Right lobe of liver (tissue), 6 donors: ENCODE data around the gene PVALB. TPM values are rescaled to one million over a fixed set of nuclear protein-coding genes. Genes with fewer than 3 reads are reported as not detected.

Source experiments
- ATAC-seq, 4 donors: fragments of 200-7000 bp; cut with Tn5 transposase; one replicate each; pipeline ENCODE4 v1.9.1; 2020; ENCODE audit warnings: mild to moderate bottlenecking in 4 of 4, moderate library complexity in 4 of 4
- DNase-seq, 3 donors: peaks; one replicate each; pipeline ENCODE4 v3.0.0-alpha.2; 2020
- H3K27ac ChIP-seq, 3 donors: fragments of 200-600 bp; one replicate each; pipeline ENCODE4 v1.8.0; 2022
- H3K27me3 ChIP-seq, 2 donors: fragments of 200-600 bp; one replicate each; pipeline ENCODE4 v1.8.0; 2022
- H3K36me3 ChIP-seq, 4 donors: fragments of 200-600 bp; sonication (generic) in 1 of 4; one replicate each; pipeline versions ENCODE4 v1.5.1 to v1.8.0; 2017 to 2022; ENCODE audit warnings: control low read depth in 1 of 4
- H3K4me1 ChIP-seq, 4 donors: fragments of 200-600 bp; sonication (generic) in 1 of 4; one replicate each; pipeline versions ENCODE4 v1.5.1 to v1.8.0; 2017 to 2022; ENCODE audit warnings: control low read depth in 1 of 4
- H3K4me3 ChIP-seq, 3 donors: fragments of 200-600 bp; one replicate each; pipeline ENCODE4 v1.8.0; 2022
- H3K9me3 ChIP-seq, 4 donors: fragments of 200-600 bp; sonication (generic) in 1 of 4; one replicate each; pipeline versions ENCODE4 v1.5.1 to v1.8.0; 2017 to 2022; ENCODE audit warnings: control low read depth in 1 of 4
- POLR2A ChIP-seq: fragments of 450-650 bp; IDR thresholded peaks from one replicate; pipeline ENCODE4 v1.6.1; 2017; ENCODE audit warnings: antibody characterized with exemption, mild to moderate bottlenecking
- WGBS: methylation state at CpG from one replicate; pipeline ENCODE4 v1.1.6; 2018; ENCODE audit warnings: low coverage, low lambda C conversion rate; ENCODE audit not compliant: insufficient coverage; ENCODE audit errors: missing lambda C conversion rate; 5-methylcytosine and 5-hydroxymethylcytosine counted together
- intact Hi-C, 2 donors: fragments of 100-400 bp; cut with DNase I; formaldehyde crosslinking; loops; one replicate each; pipeline versions ENCODE4 v1.11.2 to v1.14.1; 2022
- total RNA-seq, 6 experiments: library from RNA; depleted of rRNA in 2 of 6; stranded (reverse); fragments of >200 nt in 2 of 6; fragmentation: NEBNext Ultra II Directional in 3 of 6; extraction: Animal tissue kit (Norgen Biotek cat#: 25700) in 3 of 6; gene quantifications; one replicate each; pipeline versions ENCODE4 v1.1.0 to v1.2.4, GENCODE V29; 2016 to 2023
- TF ChIP-seq, protein P1 (sequence below), 4 donors: fragments of 200-600 bp in 3 of 4; fragments of 450-650 bp in 1 of 4; IDR thresholded peaks; one replicate each; pipeline versions ENCODE4 v1.5.1 to v1.8.0; 2016 to 2022; ENCODE audit warnings: antibody characterized with exemption in 4 of 4, mild to moderate bottlenecking in 2 of 4
- donor health status: DM: no; HTN: yes; CAD: no.
- donor health status: DM: no; HTN: no; CAD: no.
- donor health status: DM: no; HTN: no; CAD: no.
- donor health status: DM: no; HTN: yes; CAD: no.
- donor health status: DM: no; HTN: yes; CAD: no.

The PVALB gene
- total RNA-seq, 6 experiments from 2014 or later: 0.59 to 1.7 (median 1.4) TPM; not detected in 2

DNA sequence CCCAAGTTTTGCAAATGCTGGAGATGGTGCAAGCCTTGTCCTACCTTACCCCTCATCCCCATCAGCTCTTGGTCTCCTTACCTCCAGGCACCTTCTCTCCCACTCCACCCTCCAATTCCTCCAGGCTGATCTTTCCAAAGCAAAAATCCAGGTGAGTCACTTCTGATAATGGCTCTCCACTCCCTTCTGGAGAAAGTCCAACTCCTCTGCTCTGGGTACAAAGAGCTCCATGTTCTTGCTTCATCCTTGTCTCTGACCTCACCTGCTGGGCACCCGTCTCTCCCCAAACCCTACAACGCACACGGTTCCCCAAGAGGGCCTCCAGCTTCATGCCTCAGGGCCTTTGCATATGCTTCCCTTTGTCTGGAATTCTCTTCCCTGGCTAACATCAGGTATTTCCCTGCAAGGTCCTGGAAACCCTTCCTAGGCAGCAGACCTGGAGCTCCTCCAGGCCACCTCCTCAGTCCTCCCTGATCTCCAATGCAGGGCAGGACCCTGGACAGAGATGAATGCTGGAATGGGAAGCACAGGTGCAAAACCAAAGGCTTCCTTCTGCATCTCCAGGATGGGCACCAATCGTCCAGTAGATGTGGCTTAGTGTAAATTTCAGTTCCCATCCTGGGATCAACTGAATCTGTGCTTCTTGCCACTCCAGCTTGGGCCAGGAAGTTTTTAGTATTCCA lies 63.6 kb downstream of the PVALB start:
- Histone ChIP-seq H3K9me3 (no peaks in the 10 kb centered on the region), H3K36me3 (no peaks in the 10 kb centered on the region), H3K27ac (no peak overlapping the region), H3K4me1 (no peaks in the 10 kb centered on the region), H3K27me3 (no peaks in the 10 kb centered on the region), H3K4me3 (no peak overlapping the region)
- ATAC-seq: no peak
- TF ChIP-seq POLR2A: no peak
- TF ChIP-seq, protein P1, sequence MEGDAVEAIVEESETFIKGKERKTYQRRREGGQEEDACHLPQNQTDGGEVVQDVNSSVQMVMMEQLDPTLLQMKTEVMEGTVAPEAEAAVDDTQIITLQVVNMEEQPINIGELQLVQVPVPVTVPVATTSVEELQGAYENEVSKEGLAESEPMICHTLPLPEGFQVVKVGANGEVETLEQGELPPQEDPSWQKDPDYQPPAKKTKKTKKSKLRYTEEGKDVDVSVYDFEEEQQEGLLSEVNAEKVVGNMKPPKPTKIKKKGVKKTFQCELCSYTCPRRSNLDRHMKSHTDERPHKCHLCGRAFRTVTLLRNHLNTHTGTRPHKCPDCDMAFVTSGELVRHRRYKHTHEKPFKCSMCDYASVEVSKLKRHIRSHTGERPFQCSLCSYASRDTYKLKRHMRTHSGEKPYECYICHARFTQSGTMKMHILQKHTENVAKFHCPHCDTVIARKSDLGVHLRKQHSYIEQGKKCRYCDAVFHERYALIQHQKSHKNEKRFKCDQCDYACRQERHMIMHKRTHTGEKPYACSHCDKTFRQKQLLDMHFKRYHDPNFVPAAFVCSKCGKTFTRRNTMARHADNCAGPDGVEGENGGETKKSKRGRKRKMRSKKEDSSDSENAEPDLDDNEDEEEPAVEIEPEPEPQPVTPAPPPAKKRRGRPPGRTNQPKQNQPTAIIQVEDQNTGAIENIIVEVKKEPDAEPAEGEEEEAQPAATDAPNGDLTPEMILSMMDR (IDR thresholded peaks at IDR 0.05): no peak
- no peak for DNase-seq
- 60% methylated on average over 3 of the region's 4 CpGs for WGBS
- intact Hi-C loops: no loop called here

Other genes with a start within 250 kb of the PVALB start
- gene CACNG2, start 113.3 kb downstream of the PVALB start, total RNA-seq: not detected
- gene IFT27, start 40.9 kb downstream of the PVALB start, total RNA-seq: 10 to 100 TPM; 10.3 to 17.4 (median 14.8) TPM
- gene NCF4, start 44.0 kb upstream of the PVALB start, total RNA-seq: 1 to 10 TPM; 2.3 to 6.2 (median 4.0) TPM
- gene CSF2RB, start 96.6 kb upstream of the PVALB start, total RNA-seq: 1 to 10 TPM in 5 of 6 experiments, under 1 TPM in 1; 0.88 to 4.7 (median 2.4) TPM
- gene TST, start 202.4 kb upstream of the PVALB start, total RNA-seq: 100 to 1,000 TPM; 223 to 355 (median 321) TPM
- gene MPST, start 202.7 kb upstream of the PVALB start, total RNA-seq: 100 to 1,000 TPM; 153 to 301 (median 214) TPM
- gene KCTD17, start 234.7 kb upstream of the PVALB start, total RNA-seq: 1 to 10 TPM; 2.0 to 9.7 (median 4.4) TPM